Brain microvascular endothelial cell (primary cell): ENCODE results near the gene STRADB.
A peak's percentile ranks its signal among the peaks of the same experiment; 100 is the strongest.

Experiments
- DNase-seq: peaks from one replicate; pipeline ENCODE4 v3.0.0-alpha.2; 2020
- H3K27ac ChIP-seq: fragments of 250-450 bp; sonication (Bioruptor Pico); 2 replicates; pipeline ENCODE4 v1.5.1; 2020; ENCODE audit warnings: mild to moderate bottlenecking, moderate library complexity
- H3K27me3 ChIP-seq: fragments of 250-450 bp; sonication (Bioruptor Pico); replicated peaks from 2 replicates; pipeline ENCODE4 v1.5.1; 2020; ENCODE audit warnings: mild to moderate bottlenecking
- H3K36me3 ChIP-seq: fragments of 250-450 bp; sonication (Bioruptor Pico); replicated peaks from 2 replicates; pipeline ENCODE4 v1.5.1; 2020; ENCODE audit warnings: mild to moderate bottlenecking
- H3K4me3 ChIP-seq: 2 replicates; pipeline ENCODE4 v1.5.1; 2011; ENCODE audit warnings: low read depth, mild to moderate bottlenecking, control low read depth, low read length, moderate library complexity
- in situ Hi-C: cut with HindIII; loops from 2 replicates; pipeline ENCODE4 v1.10.0; 2017; ENCODE audit warnings: low sequenced_read_pairs, low pct_ligation_motif_present
- TF ChIP-seq, protein P1 (sequence below): IDR thresholded peaks from 2 replicates; pipeline ENCODE4 v1.5.1; 2011; ENCODE audit warnings: low read depth, mild to moderate bottlenecking, moderate library complexity, low read length, control low read depth, inconsistent platforms; ENCODE audit errors: missing control alignments

The STRADB gene

GRCh38 chr2:201500534-201500933, 49.0 kb downstream of the STRADB start:
- TF ChIP-seq, protein P1, sequence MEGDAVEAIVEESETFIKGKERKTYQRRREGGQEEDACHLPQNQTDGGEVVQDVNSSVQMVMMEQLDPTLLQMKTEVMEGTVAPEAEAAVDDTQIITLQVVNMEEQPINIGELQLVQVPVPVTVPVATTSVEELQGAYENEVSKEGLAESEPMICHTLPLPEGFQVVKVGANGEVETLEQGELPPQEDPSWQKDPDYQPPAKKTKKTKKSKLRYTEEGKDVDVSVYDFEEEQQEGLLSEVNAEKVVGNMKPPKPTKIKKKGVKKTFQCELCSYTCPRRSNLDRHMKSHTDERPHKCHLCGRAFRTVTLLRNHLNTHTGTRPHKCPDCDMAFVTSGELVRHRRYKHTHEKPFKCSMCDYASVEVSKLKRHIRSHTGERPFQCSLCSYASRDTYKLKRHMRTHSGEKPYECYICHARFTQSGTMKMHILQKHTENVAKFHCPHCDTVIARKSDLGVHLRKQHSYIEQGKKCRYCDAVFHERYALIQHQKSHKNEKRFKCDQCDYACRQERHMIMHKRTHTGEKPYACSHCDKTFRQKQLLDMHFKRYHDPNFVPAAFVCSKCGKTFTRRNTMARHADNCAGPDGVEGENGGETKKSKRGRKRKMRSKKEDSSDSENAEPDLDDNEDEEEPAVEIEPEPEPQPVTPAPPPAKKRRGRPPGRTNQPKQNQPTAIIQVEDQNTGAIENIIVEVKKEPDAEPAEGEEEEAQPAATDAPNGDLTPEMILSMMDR = no peak
- peak; percentile 48 for DNase-seq

GRCh38 chr2:201502713-201503112, 51.2 kb downstream of the STRADB start:
- Histone ChIP-seq H3K27ac (no peak overlapping the region), H3K27me3 (no peaks in the 10 kb centered on the region), H3K36me3 (no peaks in the 10 kb centered on the region), H3K4me3 (no peak overlapping the region)
- TF ChIP-seq, protein P1 = no peak
- no peak for DNase-seq
- in situ Hi-C loops = no loop called here

More at GRCh38 chr2:201500534-201500933, 49.0 kb downstream of the STRADB start:
- no peaks in the 10 kb centered on the region for H3K36me3 ChIP-seq
- no peak overlapping the region for H3K4me3 ChIP-seq
- no peaks in the 10 kb centered on the region for H3K27me3 ChIP-seq
- H3K27ac ChIP-seq = no peak overlapping the region
- in situ Hi-C loops = no loop called here

GRCh38 chr2:201507725-201508124, 56.2 kb downstream of the STRADB start:
- Histone ChIP-seq H3K4me3 (no peak overlapping the region), H3K36me3 (no peaks in the 10 kb centered on the region), H3K27ac (no peak overlapping the region), H3K27me3 (no peaks in the 10 kb centered on the region)
- TF ChIP-seq, protein P1 = no peak
- in situ Hi-C loops = no loop called here
- no peak for DNase-seq

GRCh38 chr2:201513271-201513670, 61.7 kb downstream of the STRADB start:
- H3K27ac ChIP-seq = no peak overlapping the region
- in situ Hi-C loops = no loop called here
- H3K36me3 ChIP-seq = no peaks in the 10 kb centered on the region
- no peak overlapping the region for H3K4me3 ChIP-seq
- H3K27me3 ChIP-seq = no peaks in the 10 kb centered on the region
- TF ChIP-seq, protein P1 = no peak
- no peak for DNase-seq

DNA sequence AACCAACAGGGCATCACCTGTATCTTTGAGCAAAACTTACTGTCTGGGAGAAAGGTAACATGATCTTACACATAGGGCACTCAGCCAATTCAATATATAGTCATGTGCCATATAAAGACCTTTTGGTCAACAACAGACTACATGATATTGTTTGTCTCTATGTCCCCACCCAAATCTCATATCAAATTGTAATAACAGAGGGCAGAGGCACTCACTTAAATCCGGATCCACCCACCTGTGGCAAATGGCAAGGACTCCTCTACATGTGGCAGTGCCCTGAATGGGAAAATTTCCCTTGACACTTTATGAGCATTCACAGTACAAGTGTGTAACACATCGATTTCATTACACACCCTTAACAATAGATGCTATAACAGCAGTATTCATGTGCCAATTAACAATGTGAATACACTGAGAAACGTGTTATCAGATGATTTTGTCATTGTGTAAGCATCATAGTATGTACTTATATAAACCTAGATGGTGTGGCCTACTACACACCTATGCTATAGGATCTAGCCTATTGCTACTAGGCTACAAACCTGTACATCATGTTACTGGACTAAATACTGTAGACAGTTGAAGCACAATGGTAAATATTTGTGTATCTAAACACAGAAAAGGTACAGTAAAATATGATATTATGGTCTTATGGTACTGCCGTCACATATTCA, 64.2 kb downstream of the STRADB start:
- no peaks in the 10 kb centered on the region for H3K27me3 ChIP-seq
- no peaks in the 10 kb centered on the region for H3K36me3 ChIP-seq
- DNase-seq = no peak
- no peak overlapping the region for H3K4me3 ChIP-seq
- in situ Hi-C loops = no loop called here
- H3K27ac ChIP-seq = no peak overlapping the region
- TF ChIP-seq, protein P1 = no peak

DNA sequence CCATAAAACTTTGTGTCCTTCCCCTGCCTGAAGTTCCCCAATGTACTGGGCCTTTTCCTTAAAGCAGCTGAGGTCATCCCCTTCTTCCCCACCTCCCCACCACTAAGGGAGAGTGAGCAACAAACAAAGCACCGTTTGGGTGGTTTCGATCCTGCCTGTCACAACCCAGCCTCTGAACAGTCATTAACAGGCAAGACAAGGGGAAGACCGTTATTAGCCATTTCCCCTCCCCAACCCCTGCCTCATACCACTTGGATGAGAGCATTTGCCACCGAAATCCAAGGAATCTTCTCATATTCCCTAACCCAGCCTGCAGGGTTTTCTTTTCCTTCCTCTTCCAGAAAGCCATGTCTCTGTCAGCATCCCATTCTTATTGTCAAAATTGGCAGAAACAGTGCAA, 65.6 kb downstream of the STRADB start:
- Histone ChIP-seq H3K4me3 (no peak overlapping the region), H3K36me3 (no peaks in the 10 kb centered on the region), H3K27me3 (no peaks in the 10 kb centered on the region), H3K27ac (no peak overlapping the region)
- in situ Hi-C loops = no loop called here
- DNase-seq = peak; percentile 2
- TF ChIP-seq, protein P1 = no peak
